Activated CD8-positive, alpha-beta T cell treated with anti-CD3 and anti-CD28 coated beads for 36 hours (primary cell): ENCODE measurements around the gene MACC1. TPM values are rescaled to one million over a fixed set of nuclear protein-coding genes. Genes with fewer than 3 reads are reported as not detected.
A peak's percentile ranks its signal among the peaks of the same experiment; 100 is the strongest.

Source experiments
- ATAC-seq: fragments of 200-7000 bp; cut with Tn5 transposase; one replicate; pipeline ENCODE4 v1.10.0; 2021; ENCODE audit warnings: mild to moderate bottlenecking, moderate library complexity
- CTCF ChIA-PET: fragments of 350-600 bp; sonication (Branson Sonifier 250); formaldehyde crosslinking; loops from one replicate; lab custom pipeline; 2021; ENCODE audit warnings: antibody characterized with exemption; lab: Charles Lee
- POLR2A ChIA-PET: fragments of 350-600 bp; sonication (Branson Sonifier 250); formaldehyde crosslinking; loops from one replicate; lab custom pipeline; 2021; ENCODE audit warnings: antibody characterized with exemption; lab: Charles Lee
- DNase-seq: peaks from one replicate; pipeline ENCODE4 v3.0.0-alpha.2; 2020
- H3K27ac Mint-ChIP-seq: one replicate; pipeline ENCODE4 v1.8.0; 2021; ENCODE audit warnings: mild to moderate bottlenecking, mixed read lengths
- H3K27me3 Mint-ChIP-seq: one replicate; pipeline ENCODE4 v1.8.0; 2021; ENCODE audit warnings: mixed read lengths
- H3K36me3 Mint-ChIP-seq: one replicate; pipeline ENCODE4 v1.8.0; 2021; ENCODE audit warnings: low read depth, mixed read lengths
- H3K4me1 Mint-ChIP-seq: one replicate; pipeline ENCODE4 v1.8.0; 2021; ENCODE audit warnings: low read depth, mixed read lengths
- H3K4me3 Mint-ChIP-seq: one replicate; pipeline ENCODE4 v1.8.0; 2021; ENCODE audit warnings: mild to moderate bottlenecking, moderate library complexity, mixed read lengths
- H3K9me3 Mint-ChIP-seq: one replicate; pipeline ENCODE4 v1.8.0; 2021; ENCODE audit warnings: mixed read lengths
- CTCF ChIP-seq: fragments of 200-600 bp; IDR thresholded peaks from one replicate; pipeline ENCODE4 v1.8.0; 2022; ENCODE audit warnings: antibody characterized with exemption, mild to moderate bottlenecking
- intact Hi-C: fragments of 100-400 bp; cut with micrococcal nuclease; formaldehyde crosslinking; loops from one replicate; pipeline ENCODE4 v1.10.0; 2022
- total RNA-seq, 2 experiments: library from RNA; stranded (reverse); gene quantifications; one replicate each; pipeline ENCODE4 v1.2.3, GENCODE V29; 2021

MACC1 gene
- total RNA-seq, 2 experiments from 2014 or later, result 0.14 to 0.38 TPM

GRCh38 chr7:20232848-20233247, 15.7 kb upstream of the MACC1 start:
- Mint-ChIP-seq H3K27ac (no peak overlapping the region), H3K4me3 (no peak overlapping the region), H3K27me3 (peaks cover 6% of the 10 kb centered on the region), H3K9me3 (peaks cover under 1% of the 10 kb centered on the region), H3K4me1 (peaks cover under 1% of the 10 kb centered on the region), H3K36me3 (no peaks in the 10 kb centered on the region)
- DNase-seq, result no peak
- ChIA-PET CTCF (no interaction called here), POLR2A (no interaction called here)
- TF ChIP-seq CTCF, result no peak
- ATAC-seq, result peak; percentile 30
- intact Hi-C loops, result no loop called here

GRCh38 chr7:20229646-20230500, 12.7 kb upstream of the MACC1 start:
- ChIA-PET POLR2A (interaction anchor here (0.7 kb wide), 1 partner anchor 58 kb away, joined by 3 read pairs; no protein-coding TSS in a partner anchor), CTCF (no interaction called here)
- no peak overlapping the region for H3K4me3 Mint-ChIP-seq
- H3K36me3 Mint-ChIP-seq, result no peaks in the 10 kb centered on the region
- H3K27ac Mint-ChIP-seq, result no peak overlapping the region
- H3K27me3 Mint-ChIP-seq, result peaks cover 9% of the 10 kb centered on the region
- intact Hi-C loops, result no loop called here
- H3K4me1 Mint-ChIP-seq, result no peaks in the 10 kb centered on the region
- DNase-seq, result no peak
- ATAC-seq, result no peak
- H3K9me3 Mint-ChIP-seq, result no peaks in the 10 kb centered on the region
- TF ChIP-seq CTCF, result no peak

GRCh38 chr7:20229081-20229480, 11.9 kb upstream of the MACC1 start:
- H3K4me1 Mint-ChIP-seq, result no peaks in the 10 kb centered on the region
- no peaks in the 10 kb centered on the region for H3K9me3 Mint-ChIP-seq
- no peaks in the 10 kb centered on the region for H3K36me3 Mint-ChIP-seq
- H3K27ac Mint-ChIP-seq, result no peak overlapping the region
- intact Hi-C loops, result no loop called here
- ChIA-PET CTCF (no interaction called here), POLR2A (no interaction called here)
- H3K27me3 Mint-ChIP-seq, result peaks cover 7% of the 10 kb centered on the region
- no peak overlapping the region for H3K4me3 Mint-ChIP-seq
- no peak for DNase-seq
- no peak for ATAC-seq
- no peak for TF ChIP-seq CTCF

GRCh38 chr7:20228654-20229053, 11.5 kb upstream of the MACC1 start:
- no peak for TF ChIP-seq CTCF
- Mint-ChIP-seq H3K27ac (no peak overlapping the region), H3K27me3 (peaks cover 7% of the 10 kb centered on the region), H3K4me1 (no peaks in the 10 kb centered on the region), H3K9me3 (no peaks in the 10 kb centered on the region), H3K36me3 (no peaks in the 10 kb centered on the region), H3K4me3 (no peak overlapping the region)
- DNase-seq (no peak), ATAC-seq (no peak)
- intact Hi-C loops, result no loop called here
- ChIA-PET CTCF (no interaction called here), POLR2A (no interaction called here)

GRCh38 chr7:20227291-20227795, 10.2 kb upstream of the MACC1 start:
- H3K4me3 Mint-ChIP-seq, result no peak overlapping the region
- CTCF ChIA-PET, result no interaction called here
- POLR2A ChIA-PET, result no interaction called here
- no peak for ATAC-seq
- H3K27me3 Mint-ChIP-seq, result peaks cover 9% of the 10 kb centered on the region
- DNase-seq, result no peak
- TF ChIP-seq CTCF, result no peak
- H3K36me3 Mint-ChIP-seq, result no peaks in the 10 kb centered on the region
- H3K4me1 Mint-ChIP-seq, result no peaks in the 10 kb centered on the region
- intact Hi-C loops, result no loop called here
- H3K27ac Mint-ChIP-seq, result no peak overlapping the region
- no peaks in the 10 kb centered on the region for H3K9me3 Mint-ChIP-seq
